Neural cell (in vitro differentiated cells): ENCODE measurements around the gene HDAC4. TPM values are rescaled to one million over a fixed set of nuclear protein-coding genes. Genes with fewer than 3 reads are reported as not detected.

Source experiments
- H2AFZ ChIP-seq: fragments of 200-600, 300-800 bp; sonication (generic), shearing (Covaris generic); 2 replicates; pipeline ENCODE4 v1.6.0; 2014; ENCODE audit warnings: low read depth, mild to moderate bottlenecking, antibody characterized with exemption, low read length, moderate library complexity
- H3F3A ChIP-seq: fragments of 200-600 bp; shearing (Covaris generic); 2 replicates; pipeline ENCODE4 v1.6.1; 2016; ENCODE audit warnings: mild to moderate bottlenecking, moderate library complexity, mixed read lengths, antibody characterized with exemption, low read length; ENCODE audit not compliant: insufficient read depth, poor library complexity, severe bottlenecking
- H3K27ac ChIP-seq: fragments of 200-600, 300-800 bp; sonication (generic), shearing (Covaris generic); 2 replicates; pipeline ENCODE4 v1.5.1; 2014; ENCODE audit warnings: mild to moderate bottlenecking, low read length, moderate library complexity
- H3K27me3 ChIP-seq: fragments of 300-800, 200-600 bp; sonication (generic), shearing (Covaris generic); 2 replicates; pipeline ENCODE4 v1.6.0; 2014; ENCODE audit warnings: mild to moderate bottlenecking, low read depth, low read length, moderate library complexity; ENCODE audit not compliant: insufficient read depth
- H3K36me3 ChIP-seq: fragments of 300-800, 200-600 bp; sonication (generic), shearing (Covaris generic); 2 replicates; pipeline ENCODE4 v1.5.1; 2014; ENCODE audit warnings: mild to moderate bottlenecking, antibody characterized with exemption, low read length, moderate library complexity; ENCODE audit not compliant: insufficient read depth
- H3K4me2 ChIP-seq: fragments of 300-800, 200-600 bp; sonication (generic), shearing (Covaris generic); 2 replicates; pipeline ENCODE4 v1.6.0; 2014; ENCODE audit warnings: mild to moderate bottlenecking, low read length
- H3K4me3 ChIP-seq: fragments of 300-800, 200-600 bp; sonication (generic), shearing (Covaris generic); 2 replicates; pipeline ENCODE4 v1.5.1; 2014; ENCODE audit warnings: mild to moderate bottlenecking, low read length, moderate library complexity
- H3K79me2 ChIP-seq: fragments of 200-600 bp; shearing (Covaris generic); replicated peaks from 2 replicates; pipeline ENCODE4 v1.6.0; 2014; ENCODE audit warnings: mild to moderate bottlenecking, low read length, moderate library complexity; ENCODE audit not compliant: insufficient read depth
- H3K9ac ChIP-seq: fragments of 300-800, 200-600 bp; sonication (generic), shearing (Covaris generic); 2 replicates; pipeline ENCODE4 v1.6.1; 2016; ENCODE audit warnings: mild to moderate bottlenecking, low read length, mixed read lengths
- H3K9me2 ChIP-seq: fragments of 200-600 bp; shearing (Covaris generic); 2 replicates; pipeline ENCODE4 v1.6.1; 2016; ENCODE audit warnings: mild to moderate bottlenecking, low read length, mixed read lengths; ENCODE audit not compliant: insufficient read depth
- H3K9me3 ChIP-seq: fragments of 200-600, 300-800 bp; sonication (generic), shearing (Covaris generic); 2 replicates; pipeline ENCODE4 v1.6.1; 2016; ENCODE audit warnings: mild to moderate bottlenecking, mixed run types, low read length, moderate library complexity, mixed read lengths
- H4K20me1 ChIP-seq: fragments of 200-600 bp; shearing (Covaris generic); 2 replicates; pipeline ENCODE4 v1.6.1; 2016; ENCODE audit warnings: mild to moderate bottlenecking, mixed run types; ENCODE audit not compliant: insufficient read depth
- CTCF ChIP-seq: fragments of 450-650 bp; IDR thresholded peaks from 2 replicates; pipeline ENCODE4 v1.5.1; 2014; ENCODE audit warnings: antibody characterized with exemption, mild to moderate bottlenecking, moderate library complexity; ENCODE audit not compliant: poor library complexity, severe bottlenecking
- EP300 ChIP-seq: fragments of 450-650 bp; conservative IDR thresholded peaks from 2 replicates; pipeline ENCODE4 v1.6.1; 2014; ENCODE audit warnings: antibody characterized with exemption, mild to moderate bottlenecking, moderate library complexity; ENCODE audit not compliant: poor library complexity, severe bottlenecking
- EZH2 ChIP-seq: fragments of 200-600, 300-800 bp; shearing (Covaris generic), sonication (generic); IDR thresholded peaks from 2 replicates; pipeline ENCODE4 v1.6.1; 2014; ENCODE audit warnings: antibody characterized with exemption, low read length, borderline replicate concordance, mild to moderate bottlenecking; ENCODE audit not compliant: insufficient read depth, poor library complexity, severe bottlenecking
- MXI1 ChIP-seq: fragments of 450-650 bp; conservative IDR thresholded peaks from 2 replicates; pipeline ENCODE4 v1.6.1; 2014; ENCODE audit warnings: antibody characterized with exemption, mild to moderate bottlenecking; ENCODE audit not compliant: poor library complexity, severe bottlenecking
- POLR2AphosphoS5 ChIP-seq: IDR thresholded peaks from 2 replicates; pipeline ENCODE4 v1.6.1; 2012
- RAD21 ChIP-seq: fragments of 450-650 bp; conservative IDR thresholded peaks from 2 replicates; pipeline ENCODE4 v1.6.1; 2014; ENCODE audit warnings: antibody characterized with exemption, mild to moderate bottlenecking, moderate library complexity
- REST ChIP-seq: IDR thresholded peaks from 2 replicates; pipeline ENCODE4 v1.6.1; 2012; ENCODE audit warnings: borderline replicate concordance
- SMC3 ChIP-seq: fragments of 450-650 bp; conservative IDR thresholded peaks from 2 replicates; pipeline ENCODE4 v1.6.1; 2014; ENCODE audit warnings: antibody characterized with exemption, mild to moderate bottlenecking, moderate library complexity; ENCODE audit not compliant: poor library complexity
- TAF1 ChIP-seq: IDR thresholded peaks from 2 replicates; pipeline ENCODE4 v1.6.1; 2012; ENCODE audit warnings: low read depth
- polyA plus RNA-seq: library from polyadenylated mRNA; depleted of rRNA; stranded (reverse); fragments of >200 nt; gene quantifications from 2 replicates; pipeline ENCODE4 v1.2.3, GENCODE V29; 2014

HDAC4 gene
- polyA plus RNA-seq, 1 donor from 2014 or later = 3.4 TPM

GRCh38 chr2:239008004-239008403 is 392.8 kb downstream of the HDAC4 start:
- no peak overlapping the region for H2AFZ ChIP-seq

DNA sequence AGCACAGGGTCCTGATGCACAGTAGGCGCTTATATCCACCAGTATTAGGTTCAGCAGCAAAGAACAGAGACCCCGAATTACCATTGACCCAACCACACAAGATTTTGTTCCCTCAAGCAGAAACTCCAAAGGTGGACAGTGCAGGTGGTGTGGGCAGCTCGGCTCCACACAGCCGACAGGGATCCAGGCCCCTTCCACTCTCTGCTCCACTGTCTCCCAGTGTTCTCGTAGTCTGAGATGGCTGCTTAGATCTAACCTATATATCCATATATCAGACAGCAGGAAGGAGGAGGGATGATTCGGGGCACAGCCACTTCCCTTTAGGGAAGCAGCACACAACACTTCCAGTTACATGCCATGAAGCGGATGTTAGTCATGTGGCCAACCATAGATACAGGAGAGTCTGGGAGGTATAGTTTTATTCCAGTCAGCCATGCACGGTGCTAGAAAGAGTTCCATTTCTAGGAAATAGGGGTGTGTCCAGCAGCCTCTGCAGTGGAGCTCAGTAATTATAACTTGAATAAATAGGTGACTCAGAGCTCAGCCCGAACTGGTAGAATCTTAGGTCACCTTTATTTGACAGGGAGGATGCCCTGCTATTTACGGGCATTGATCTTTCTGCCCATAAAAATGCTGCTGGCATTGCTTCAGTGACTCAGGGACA is 394.1 kb downstream of the HDAC4 start:
- Histone ChIP-seq H3F3A (no peaks in the 10 kb centered on the region), H3K4me2 (no peak overlapping the region), H3K79me2 (no peaks in the 10 kb centered on the region), H3K9ac (no peak overlapping the region), H3K36me3 (no peaks in the 10 kb centered on the region), H2AFZ (no peak overlapping the region), H3K4me3 (no peak overlapping the region), H3K27me3 (no peaks in the 10 kb centered on the region), H3K27ac (no peak overlapping the region), H3K9me2 (no peaks in the 10 kb centered on the region), H4K20me1 (no peaks in the 10 kb centered on the region), H3K9me3 (no peaks in the 10 kb centered on the region)
- TF ChIP-seq EP300 (no peak), CTCF (no peak), REST (no peak), MXI1 (no peak), SMC3 (no peak), EZH2 (no peak), TAF1 (no peak), RAD21 (no peak)

More at GRCh38 chr2:239008004-239008403, 392.8 kb downstream of the HDAC4 start:
- no peaks in the 10 kb centered on the region for H4K20me1 ChIP-seq
- no peaks in the 10 kb centered on the region for H3F3A ChIP-seq
- H3K9ac ChIP-seq = no peak overlapping the region
- TF ChIP-seq EZH2 (no peak), RAD21 (no peak)
- no peaks in the 10 kb centered on the region for H3K79me2 ChIP-seq
- H3K4me3 ChIP-seq = no peak overlapping the region
- no peak overlapping the region for H3K27ac ChIP-seq
- no peaks in the 10 kb centered on the region for H3K9me3 ChIP-seq
- H3K36me3 ChIP-seq = no peaks in the 10 kb centered on the region
- H3K27me3 ChIP-seq = no peaks in the 10 kb centered on the region
- H3K4me2 ChIP-seq = no peak overlapping the region
- no peaks in the 10 kb centered on the region for H3K9me2 ChIP-seq

DNA sequence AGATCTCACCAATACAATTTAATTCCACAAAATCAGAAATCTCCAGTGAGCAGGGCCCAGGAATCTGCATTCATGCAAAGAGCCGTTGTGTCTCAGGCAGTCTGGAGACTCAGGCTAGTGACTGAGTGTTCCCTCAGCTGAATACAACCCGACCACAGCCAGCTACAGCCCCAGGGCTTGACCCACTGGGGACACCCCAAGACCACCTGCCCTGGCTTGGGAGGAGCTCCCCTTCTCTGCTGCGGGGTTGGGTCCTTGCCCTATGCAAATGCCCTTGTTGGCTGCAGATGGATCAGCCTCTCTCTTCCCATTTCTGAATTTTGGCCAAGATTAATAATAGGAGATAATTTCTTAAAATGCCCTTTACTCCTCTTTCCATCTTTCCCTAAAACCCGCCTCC is 395.2 kb downstream of the HDAC4 start:
- no peaks in the 10 kb centered on the region for H3K36me3 ChIP-seq
- no peaks in the 10 kb centered on the region for H4K20me1 ChIP-seq
- H3K27ac ChIP-seq = no peak overlapping the region
- no peaks in the 10 kb centered on the region for H3K27me3 ChIP-seq
- H3F3A ChIP-seq = no peaks in the 10 kb centered on the region
- H3K4me2 ChIP-seq = no peak overlapping the region
- no peak overlapping the region for H3K9ac ChIP-seq
- no peaks in the 10 kb centered on the region for H3K79me2 ChIP-seq
- H2AFZ ChIP-seq = no peak overlapping the region
- TF ChIP-seq SMC3 (no peak), EZH2 (no peak), RAD21 (no peak), POLR2AphosphoS5 (no peak), MXI1 (no peak), EP300 (no peak), REST (no peak), CTCF (no peak), TAF1 (no peak)
- H3K9me3 ChIP-seq = no peaks in the 10 kb centered on the region
- H3K9me2 ChIP-seq = no peaks in the 10 kb centered on the region
- no peak overlapping the region for H3K4me3 ChIP-seq
